ENCODE data around the gene DPP6.

GRCh38 chr7:154383045-154383444 lies 330.8 kb downstream of the DPP6 start:
- TF ChIP-seq CTCF (IDR thresholded peaks at IDR 0.05) = no peak
- no peak for TF ChIP-seq POLR2A (IDR thresholded peaks at IDR 0.05)
